ENCODE measurements around the gene RPGRIP1L. TPM values are rescaled to one million over a fixed set of nuclear protein-coding genes. Genes with fewer than 3 reads are reported as not detected.

Gene RPGRIP1L
- total RNA-seq, 1 donor from 2014 or later, result 3.6 TPM

- DNase-seq (ENCODE audit: low read depth in 2 of 2), result no peak
These were observed 98.3 kb downstream of the RPGRIP1L start for GRCh38 chr16:53605356-53605755.

GRCh38 chr16:53601961-53602360, 101.7 kb downstream of the RPGRIP1L start:
- DNase-seq (ENCODE audit: low read depth in 2 of 2), result no peak

GRCh38 chr16:53600616-53601015, 103.0 kb downstream of the RPGRIP1L start:
- DNase-seq (ENCODE audit: low read depth in 2 of 2), result no peak

GRCh38 chr16:53600126-53600525, 103.5 kb downstream of the RPGRIP1L start:
- no peak for DNase-seq (ENCODE audit: low read depth in 2 of 2)

GRCh38 chr16:53599548-53599947, 104.1 kb downstream of the RPGRIP1L start:
- DNase-seq (ENCODE audit: low read depth in 2 of 2), result no peak

GRCh38 chr16:53598511-53599275, 105.0 kb downstream of the RPGRIP1L start:
- no peak for DNase-seq (ENCODE audit: low read depth in 2 of 2)

GRCh38 chr16:53597776-53598175, 105.9 kb downstream of the RPGRIP1L start:
- DNase-seq (ENCODE audit: low read depth in 2 of 2), result no peak

GRCh38 chr16:53588081-53588648, 115.5 kb downstream of the RPGRIP1L start:
- no peak for DNase-seq (ENCODE audit: low read depth in 2 of 2)

GRCh38 chr16:53583401-53583800, 120.3 kb downstream of the RPGRIP1L start:
- DNase-seq (ENCODE audit: low read depth in 2 of 2), result no peak

- DNase-seq (ENCODE audit: low read depth in 2 of 2), result no peak
These were observed 121.9 kb downstream of the RPGRIP1L start for GRCh38 chr16:53581784-53582183.

- no peak for DNase-seq (ENCODE audit: low read depth in 2 of 2)
These were observed 123.4 kb downstream of the RPGRIP1L start for GRCh38 chr16:53580038-53580802.

- no peak for DNase-seq (ENCODE audit: low read depth in 2 of 2)
These were observed 126.8 kb downstream of the RPGRIP1L start for GRCh38 chr16:53576904-53577303.

GRCh38 chr16:53576210-53576609, 127.4 kb downstream of the RPGRIP1L start:
- DNase-seq (ENCODE audit: low read depth in 2 of 2), result no peak

GRCh38 chr16:53571763-53572162, 131.9 kb downstream of the RPGRIP1L start:
- DNase-seq (ENCODE audit: low read depth in 2 of 2), result no peak

GRCh38 chr16:53566552-53567245, 137.0 kb downstream of the RPGRIP1L start:
- no peak for DNase-seq (ENCODE audit: low read depth in 2 of 2)

- no peak for DNase-seq (ENCODE audit: low read depth in 2 of 2)
These were observed 138.3 kb downstream of the RPGRIP1L start for GRCh38 chr16:53565296-53565863.

- no peak for DNase-seq (ENCODE audit: low read depth in 2 of 2)
These were observed 140.2 kb downstream of the RPGRIP1L start for GRCh38 chr16:53563426-53563825.

- no peak for DNase-seq (ENCODE audit: low read depth in 2 of 2)
These were observed 142.4 kb downstream of the RPGRIP1L start for GRCh38 chr16:53561101-53561888.

- no peak for DNase-seq (ENCODE audit: low read depth in 2 of 2)
These were observed 144.2 kb downstream of the RPGRIP1L start for GRCh38 chr16:53559270-53559951.

GRCh38 chr16:53558710-53559109, 144.9 kb downstream of the RPGRIP1L start:
- no peak for DNase-seq (ENCODE audit: low read depth in 2 of 2)
